GM23338 (cell line): Measurements from ENCODE around the gene MTA2.

ENCODE experiments used
- CREB1 ChIP-seq: fragments of 250-450 bp; sonication (Bioruptor Pico); IDR thresholded peaks from 2 replicates; pipeline ENCODE4 v1.5.0; 2020; ENCODE audit warnings: low read depth, mild to moderate bottlenecking, moderate library complexity
- EZH2 ChIP-seq: fragments of 200-600 bp; sonication (generic); IDR thresholded peaks from one replicate; pipeline ENCODE4 v1.8.0; 2017; ENCODE audit warnings: antibody characterized with exemption, mild to moderate bottlenecking, low read depth; ENCODE audit not compliant: unreplicated experiment
- NANOG ChIP-seq: IDR thresholded peaks from 2 replicates; pipeline ENCODE4 v1.6.1; 2016; ENCODE audit warnings: antibody characterized with exemption, borderline replicate concordance
- POLR2AphosphoS5 ChIP-seq: IDR thresholded peaks from 2 replicates; pipeline ENCODE4 v1.6.1; 2016; ENCODE audit warnings: antibody characterized with exemption, low read depth
- TF ChIP-seq, protein P1 (sequence below), 2 experiments: fragments of 200-600 bp in 1 of 2; sonication (generic) in 1 of 2; conservative IDR thresholded peaks; 2 replicates each; pipeline versions ENCODE4 v1.5.1 to v1.6.1; 2016 to 2017; ENCODE audit warnings: antibody characterized with exemption in 2 of 2, low read depth in 2 of 2, mild to moderate bottlenecking in 2 of 2, moderate library complexity in 1 of 2

DNA sequence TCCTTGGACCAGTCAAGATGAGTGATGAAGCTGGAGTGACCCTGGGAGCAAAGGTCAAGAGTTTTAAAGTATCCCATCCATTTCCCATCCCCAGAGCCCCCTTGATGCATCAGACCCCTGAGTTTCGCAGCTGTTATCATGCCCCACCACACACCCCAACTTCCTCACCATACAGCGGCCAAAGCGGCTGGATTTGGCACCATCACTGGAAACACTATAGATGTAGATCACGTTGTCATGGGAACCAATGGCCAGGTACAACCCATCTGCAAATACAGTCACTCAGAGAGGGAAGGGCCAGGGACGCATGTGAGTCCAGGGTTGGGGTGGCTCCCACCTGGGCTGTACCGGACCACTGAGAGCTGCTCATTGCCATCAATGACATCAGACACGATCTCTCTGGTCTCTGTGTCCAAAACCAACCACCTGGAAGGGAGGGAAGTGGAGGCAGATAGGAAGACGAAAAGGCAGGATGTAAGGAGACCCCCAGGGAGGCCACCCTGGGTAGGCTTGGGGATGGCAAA, 2.2 kb upstream of the MTA2 start:
- TF ChIP-seq POLR2AphosphoS5, result no peak
- TF ChIP-seq, protein P1, sequence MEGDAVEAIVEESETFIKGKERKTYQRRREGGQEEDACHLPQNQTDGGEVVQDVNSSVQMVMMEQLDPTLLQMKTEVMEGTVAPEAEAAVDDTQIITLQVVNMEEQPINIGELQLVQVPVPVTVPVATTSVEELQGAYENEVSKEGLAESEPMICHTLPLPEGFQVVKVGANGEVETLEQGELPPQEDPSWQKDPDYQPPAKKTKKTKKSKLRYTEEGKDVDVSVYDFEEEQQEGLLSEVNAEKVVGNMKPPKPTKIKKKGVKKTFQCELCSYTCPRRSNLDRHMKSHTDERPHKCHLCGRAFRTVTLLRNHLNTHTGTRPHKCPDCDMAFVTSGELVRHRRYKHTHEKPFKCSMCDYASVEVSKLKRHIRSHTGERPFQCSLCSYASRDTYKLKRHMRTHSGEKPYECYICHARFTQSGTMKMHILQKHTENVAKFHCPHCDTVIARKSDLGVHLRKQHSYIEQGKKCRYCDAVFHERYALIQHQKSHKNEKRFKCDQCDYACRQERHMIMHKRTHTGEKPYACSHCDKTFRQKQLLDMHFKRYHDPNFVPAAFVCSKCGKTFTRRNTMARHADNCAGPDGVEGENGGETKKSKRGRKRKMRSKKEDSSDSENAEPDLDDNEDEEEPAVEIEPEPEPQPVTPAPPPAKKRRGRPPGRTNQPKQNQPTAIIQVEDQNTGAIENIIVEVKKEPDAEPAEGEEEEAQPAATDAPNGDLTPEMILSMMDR (conservative IDR thresholded peaks at IDR 0.05; ENCODE audit: low read depth in 2 of 2), result no peak
- TF ChIP-seq NANOG, result no peak
- no peak for TF ChIP-seq EZH2
- TF ChIP-seq CREB1 (CRISPR knock-in tag), result no peak
